Astrocyte (in vitro differentiated cells and primary cell): Measurements from ENCODE around the gene FBXO47. TPM values are rescaled to one million over a fixed set of nuclear protein-coding genes. Genes with fewer than 3 reads are reported as not detected.
"Not testable (repeated sequence)": the region's sequence is repeated elsewhere in the genome, so short reads cannot be mapped to it uniquely, and the experiment has no call there.

Experiments
- DNase-seq: peaks from one replicate; pipeline ENCODE4 v3.0.0-alpha.2; 2010; ENCODE audit warnings: low read depth
- FAIRE-seq: peaks from 2 replicates; lab custom pipeline; 2011; peaks lifted over from hg19 to GRCh38; lab: Jason Lieb, UNC
- H2AFZ ChIP-seq: 2 replicates; pipeline ENCODE4 v1.6.0; 2012; ENCODE audit warnings: low read depth, low read length, inconsistent platforms
- H3K27ac ChIP-seq: 2 replicates; pipeline ENCODE4 v1.5.1; 2011; ENCODE audit warnings: low read depth, low read length, inconsistent platforms
- H3K27me3 ChIP-seq: 2 replicates; pipeline ENCODE4 v1.6.0; 2011; ENCODE audit warnings: low read length, inconsistent platforms; ENCODE audit not compliant: insufficient read depth
- H3K36me3 ChIP-seq: 2 replicates; pipeline ENCODE4 v1.5.1; 2011; ENCODE audit warnings: low read length, inconsistent platforms; ENCODE audit not compliant: insufficient read depth
- H3K4me1 ChIP-seq: 2 replicates; pipeline ENCODE4 v1.5.1; 2011; ENCODE audit warnings: low read length, inconsistent platforms; ENCODE audit not compliant: insufficient read depth
- H3K4me2 ChIP-seq: 2 replicates; pipeline ENCODE4 v1.6.0; 2012; ENCODE audit warnings: low read length, inconsistent platforms
- H3K4me3 ChIP-seq: 2 replicates; pipeline ENCODE4 v1.5.1; 2011; ENCODE audit warnings: low read depth, mild to moderate bottlenecking, low read length, inconsistent platforms; ENCODE audit not compliant: insufficient read depth
- H3K79me2 ChIP-seq: 2 replicates; pipeline ENCODE4 v1.6.0; 2012; ENCODE audit warnings: mild to moderate bottlenecking, low read length, inconsistent platforms; ENCODE audit not compliant: insufficient read depth
- H3K9ac ChIP-seq: 2 replicates; pipeline ENCODE4 v1.6.0; 2012; ENCODE audit warnings: mild to moderate bottlenecking, low read length, inconsistent platforms
- H3K9me3 ChIP-seq: 2 replicates; pipeline ENCODE4 v1.5.1; 2012; ENCODE audit warnings: low read depth, mild to moderate bottlenecking, low read length, inconsistent platforms; ENCODE audit not compliant: insufficient read depth
- H4K20me1 ChIP-seq: 2 replicates; pipeline ENCODE4 v1.6.0; 2012; ENCODE audit warnings: low read length, inconsistent platforms; ENCODE audit not compliant: insufficient read depth
- H3K27ac Mint-ChIP-seq: one replicate; pipeline ENCODE4 v1.8.0; 2021; ENCODE audit warnings: mild to moderate bottlenecking, mixed read lengths; ENCODE audit not compliant: unreplicated experiment
- H3K27me3 Mint-ChIP-seq: one replicate; pipeline ENCODE4 v1.8.0; 2021; ENCODE audit warnings: low read depth, mixed read lengths; ENCODE audit not compliant: unreplicated experiment
- H3K36me3 Mint-ChIP-seq: one replicate; pipeline ENCODE4 v1.8.0; 2021; ENCODE audit warnings: low read depth, mixed read lengths; ENCODE audit not compliant: unreplicated experiment
- H3K4me1 Mint-ChIP-seq: one replicate; pipeline ENCODE4 v1.8.0; 2021; ENCODE audit warnings: low read depth, mixed read lengths; ENCODE audit not compliant: unreplicated experiment
- H3K4me3 Mint-ChIP-seq: one replicate; pipeline ENCODE4 v1.8.0; 2021; ENCODE audit warnings: mild to moderate bottlenecking, moderate library complexity, mixed read lengths; ENCODE audit not compliant: unreplicated experiment
- H3K9me3 Mint-ChIP-seq: one replicate; pipeline ENCODE4 v1.8.0; 2021; ENCODE audit warnings: mild to moderate bottlenecking, mixed read lengths; ENCODE audit not compliant: unreplicated experiment
- CTCF ChIP-seq: IDR thresholded peaks from 2 replicates; pipeline ENCODE4 v1.5.1; 2011; ENCODE audit warnings: low read depth, mild to moderate bottlenecking, inconsistent platforms, low read length, moderate library complexity; ENCODE audit not compliant: insufficient read depth
- EZH2 ChIP-seq: IDR thresholded peaks from 2 replicates; pipeline ENCODE4 v1.6.1; 2012; ENCODE audit warnings: mild to moderate bottlenecking, low read length, inconsistent platforms; ENCODE audit not compliant: insufficient read depth
- total RNA-seq: library from RNA; stranded (reverse); gene quantifications from 2 replicates; pipeline ENCODE4 v1.2.1, GENCODE V29; 2021

The FBXO47 gene
- total RNA-seq, 1 donor from 2014 or later = not detected

DNA sequence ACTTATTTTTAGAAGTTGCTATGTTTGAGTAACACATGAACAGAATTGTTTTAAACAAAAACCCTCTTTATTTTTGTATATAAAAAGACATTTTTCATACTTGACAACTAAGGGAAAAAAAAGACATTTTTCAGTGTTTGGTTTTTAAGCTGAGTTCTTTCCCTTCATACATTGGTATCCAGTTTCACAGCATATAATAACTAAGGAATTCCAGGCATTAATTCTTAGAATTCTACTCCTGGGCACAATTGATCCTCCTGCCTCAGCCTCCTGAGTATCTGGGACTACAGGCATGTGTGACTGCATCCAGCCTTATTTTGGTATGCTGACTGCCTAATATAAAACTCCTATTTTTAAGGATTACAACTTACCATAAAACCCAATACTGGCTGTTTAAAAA, 8.4 kb downstream of the FBXO47 start:
- H3K27ac Mint-ChIP-seq = peak overlapping the region; percentile 19
- TF ChIP-seq EZH2 (no peak), CTCF (no peak)
- no peak overlapping the region for H3K4me3 ChIP-seq
- no peak overlapping the region for H3K4me3 Mint-ChIP-seq
- peak overlapping the region; percentile 33 for H3K27ac ChIP-seq
- H3K79me2 ChIP-seq = no peaks in the 10 kb centered on the region
- H3K27me3 Mint-ChIP-seq = no peaks in the 10 kb centered on the region
- H3K4me1 ChIP-seq = peaks cover 7% of the 10 kb centered on the region
- no peaks in the 10 kb centered on the region for H3K9me3 ChIP-seq
- no peaks in the 10 kb centered on the region for H3K36me3 ChIP-seq
- FAIRE-seq = no peak
- H3K36me3 Mint-ChIP-seq = no peaks in the 10 kb centered on the region
- H3K4me1 Mint-ChIP-seq = no peaks in the 10 kb centered on the region
- H4K20me1 ChIP-seq = no peaks in the 10 kb centered on the region
- H3K9me3 Mint-ChIP-seq = no peaks in the 10 kb centered on the region
- no peaks in the 10 kb centered on the region for H3K27me3 ChIP-seq
- no peak overlapping the region for H3K9ac ChIP-seq
- H2AFZ ChIP-seq = no peak overlapping the region
- peak overlapping the region; percentile 37 for H3K4me2 ChIP-seq
- peak; percentile 65 for DNase-seq

DNA sequence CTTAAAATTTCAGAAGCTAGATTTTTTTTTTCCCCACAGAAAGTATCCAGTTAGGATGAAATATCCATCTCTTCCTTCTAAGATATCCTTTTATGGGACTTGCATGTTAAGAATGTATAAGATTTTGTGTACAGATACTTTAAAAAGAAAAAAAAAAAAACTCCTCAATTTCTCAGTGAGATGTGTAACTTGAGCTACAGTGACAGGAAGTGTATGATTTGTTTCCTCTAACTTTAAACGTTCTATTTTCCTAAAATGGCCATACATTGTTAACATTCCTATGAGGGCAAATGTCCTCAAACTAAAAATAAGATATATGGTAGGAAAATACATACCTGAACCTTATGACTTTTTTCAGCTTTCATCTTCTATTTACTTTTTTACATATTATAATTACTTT, 8.9 kb downstream of the FBXO47 start:
- H3K36me3 ChIP-seq = no peaks in the 10 kb centered on the region
- Mint-ChIP-seq H3K4me1 (no peaks in the 10 kb centered on the region), H3K27me3 (no peaks in the 10 kb centered on the region), H3K4me3 (no peak overlapping the region), H3K27ac (peak overlapping the region; percentile 84), H3K9me3 (no peaks in the 10 kb centered on the region), H3K36me3 (no peaks in the 10 kb centered on the region)
- H2AFZ ChIP-seq = no peak overlapping the region
- no peak for TF ChIP-seq EZH2
- no peak for TF ChIP-seq CTCF
- peak; percentile 84 for FAIRE-seq
- H3K4me1 ChIP-seq = peaks cover 7% of the 10 kb centered on the region
- H3K27me3 ChIP-seq = no peaks in the 10 kb centered on the region
- H3K4me2 ChIP-seq = peak overlapping the region; percentile 37
- H3K79me2 ChIP-seq = no peaks in the 10 kb centered on the region
- H3K9me3 ChIP-seq = no peaks in the 10 kb centered on the region
- H4K20me1 ChIP-seq = no peaks in the 10 kb centered on the region
- no peak overlapping the region for H3K27ac ChIP-seq
- DNase-seq = peak; percentile 18
- H3K4me3 ChIP-seq = no peak overlapping the region
- no peak overlapping the region for H3K9ac ChIP-seq

DNA sequence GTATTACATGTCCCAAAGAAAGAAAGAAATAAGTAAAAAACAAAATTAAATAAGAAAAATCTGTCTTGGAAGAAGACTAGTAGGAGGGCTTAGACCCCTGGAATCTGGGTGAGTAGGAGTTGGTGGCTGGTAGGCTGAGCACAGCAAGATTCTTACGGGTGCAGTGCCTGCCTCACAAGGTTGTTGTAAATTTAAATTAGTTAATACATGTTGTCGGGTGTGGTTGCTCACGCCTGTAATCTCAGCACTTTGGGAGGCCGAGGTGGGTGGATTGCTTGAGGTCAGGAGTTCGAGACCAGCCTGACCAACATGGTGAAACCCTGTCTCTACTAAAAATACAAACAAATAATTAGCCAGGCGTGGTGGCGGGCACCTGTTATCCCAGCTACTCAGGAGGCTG, 13.4 kb downstream of the FBXO47 start:
- H3K79me2 ChIP-seq, H3K27me3 ChIP-seq, H3K4me1 Mint-ChIP-seq, H3K27ac ChIP-seq, H3K9me3 ChIP-seq, H4K20me1 ChIP-seq, H3K4me1 ChIP-seq, H3K9ac ChIP-seq, DNase-seq, H3K9me3 Mint-ChIP-seq, FAIRE-seq, H3K4me2 ChIP-seq, H3K27me3 Mint-ChIP-seq, H3K4me3 ChIP-seq, H3K36me3 ChIP-seq, H3K36me3 Mint-ChIP-seq, H2AFZ ChIP-seq, H3K27ac Mint-ChIP-seq, H3K4me3 Mint-ChIP-seq: not testable (repeated sequence)
